GM12865 (cell line): ENCODE data around the gene RRP12.
"Not testable (repeated sequence)": the region's sequence is repeated elsewhere in the genome, so short reads cannot be mapped to it uniquely, and the experiment has no call there.

ENCODE experiments used
- DNase-seq: peaks from one replicate; pipeline ENCODE4 v3.0.0; 2010; ENCODE audit warnings: low read depth
- H3K4me3 ChIP-seq: 2 replicates; pipeline ENCODE4 v1.5.1; 2011; ENCODE audit warnings: mild to moderate bottlenecking, low read depth, low read length, control low read depth
- CTCF ChIP-seq: IDR thresholded peaks from 2 replicates; pipeline ENCODE4 v1.5.1; 2011; ENCODE audit warnings: low read length, control low read depth, low read depth, inconsistent platforms; ENCODE audit not compliant: insufficient read depth; ENCODE audit errors: missing control alignments

The RRP12 gene

GRCh38 chr10:97355571-97355975 is 45.6 kb downstream of the RRP12 start:
- H3K4me3 ChIP-seq = no peak overlapping the region
- no peak for DNase-seq
- peak; percentile 18 for TF ChIP-seq CTCF

- TF ChIP-seq CTCF = no peak
- DNase-seq = no peak
- H3K4me3 ChIP-seq = no peak overlapping the region
These were observed 47.2 kb downstream of the RRP12 start for GRCh38 chr10:97353945-97354344.

GRCh38 chr10:97349752-97350513 is 51.2 kb downstream of the RRP12 start:
- DNase-seq = no peak
- TF ChIP-seq CTCF = no peak
- H3K4me3 ChIP-seq = no peak overlapping the region

GRCh38 chr10:97347317-97347716 is 53.8 kb downstream of the RRP12 start:
- DNase-seq = no peak
- no peak overlapping the region for H3K4me3 ChIP-seq
- TF ChIP-seq CTCF = no peak

- H3K4me3 ChIP-seq, DNase-seq: not testable (repeated sequence)
These were observed 57.5 kb downstream of the RRP12 start for GRCh38 chr10:97343664-97344063.

GRCh38 chr10:97341416-97341815 is 59.7 kb downstream of the RRP12 start:
- no peak for TF ChIP-seq CTCF
- no peak overlapping the region for H3K4me3 ChIP-seq
- DNase-seq = no peak

- TF ChIP-seq CTCF = no peak
- H3K4me3 ChIP-seq = no peak overlapping the region
- no peak for DNase-seq
These were observed 63.1 kb downstream of the RRP12 start for GRCh38 chr10:97338041-97338440.
